GM19395 (cell line): ENCODE data around the gene EML6.
"Not testable (repeated sequence)": the region's sequence is repeated elsewhere in the genome, so short reads cannot be mapped to it uniquely, and the experiment has no call there.

Experiments
- ATAC-seq: cut with Tn5 transposase; IDR thresholded peaks from one replicate; pipeline ENCODE4 v1.9.1; 2021; ENCODE audit warnings: mild to moderate bottlenecking, moderate library complexity; ENCODE audit not compliant: unreplicated experiment

EML6 gene

DNA sequence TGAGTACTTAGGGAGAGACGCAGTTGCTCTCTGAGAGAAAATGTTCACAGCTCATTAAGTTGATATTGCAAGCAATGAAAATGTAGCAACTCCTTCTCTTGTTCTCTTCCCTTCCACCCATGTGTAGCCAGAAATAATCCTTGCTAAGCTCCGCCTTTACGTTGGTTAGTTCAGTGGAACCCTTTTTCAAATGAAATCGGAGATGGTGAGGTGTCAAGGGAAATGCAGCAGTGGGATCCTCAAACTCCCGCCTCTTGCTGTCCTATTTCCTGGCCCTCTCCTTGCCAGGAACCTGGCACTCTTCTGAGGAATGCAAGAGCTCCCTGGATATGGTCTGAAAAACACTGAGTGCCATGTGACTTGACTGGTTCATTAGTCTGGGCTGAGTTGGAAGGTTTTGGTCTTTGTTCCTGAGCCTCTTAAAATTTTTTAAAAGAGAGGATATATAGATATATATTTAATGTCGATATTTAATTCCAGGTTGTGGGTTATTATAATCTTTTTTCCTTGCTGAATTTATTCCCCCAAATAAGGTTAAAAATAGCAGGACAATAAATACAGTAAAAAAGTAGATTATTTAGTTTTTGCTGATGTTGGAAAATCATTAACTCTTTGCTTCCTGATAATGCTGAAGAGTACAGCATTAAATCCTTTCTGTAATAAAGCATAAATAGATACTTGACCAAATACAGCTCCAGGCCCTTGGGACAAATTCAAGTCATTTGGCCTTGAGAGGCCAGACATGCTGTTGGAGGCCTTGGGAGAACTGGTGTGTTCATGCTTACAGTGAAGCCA lies 116.2 kb downstream of the EML6 start:
- no peak for ATAC-seq

GRCh38 chr2:54840559-54841468 lies 117.4 kb downstream of the EML6 start:
- no peak for ATAC-seq

DNA sequence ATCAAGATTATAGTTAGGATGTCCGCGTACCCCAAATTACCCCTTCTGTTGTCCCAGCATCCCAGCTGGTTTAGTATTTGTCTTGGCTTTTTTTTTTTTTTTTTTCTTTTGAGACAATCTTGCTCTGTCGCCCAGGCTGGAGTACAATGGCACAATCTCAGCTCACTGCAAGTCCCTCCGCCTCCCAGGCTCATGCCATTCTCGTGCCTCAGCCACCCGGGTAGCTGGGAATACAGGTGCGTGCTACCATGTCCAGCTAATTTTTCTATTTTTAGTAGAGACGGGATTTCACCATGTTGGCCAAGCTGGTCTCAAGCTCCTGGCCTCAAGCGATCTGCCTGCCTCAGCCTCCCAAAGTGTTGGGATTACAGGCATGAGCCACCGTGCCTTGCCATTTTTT lies 118.0 kb downstream of the EML6 start:
- ATAC-seq: not testable (repeated sequence)

- ATAC-seq: no peak
Observed at GRCh38 chr2:54845094-54845493, 121.6 kb downstream of the EML6 start.

- peak; percentile 50 for ATAC-seq
Observed at GRCh38 chr2:54845514-54845913, 122.1 kb downstream of the EML6 start.

DNA sequence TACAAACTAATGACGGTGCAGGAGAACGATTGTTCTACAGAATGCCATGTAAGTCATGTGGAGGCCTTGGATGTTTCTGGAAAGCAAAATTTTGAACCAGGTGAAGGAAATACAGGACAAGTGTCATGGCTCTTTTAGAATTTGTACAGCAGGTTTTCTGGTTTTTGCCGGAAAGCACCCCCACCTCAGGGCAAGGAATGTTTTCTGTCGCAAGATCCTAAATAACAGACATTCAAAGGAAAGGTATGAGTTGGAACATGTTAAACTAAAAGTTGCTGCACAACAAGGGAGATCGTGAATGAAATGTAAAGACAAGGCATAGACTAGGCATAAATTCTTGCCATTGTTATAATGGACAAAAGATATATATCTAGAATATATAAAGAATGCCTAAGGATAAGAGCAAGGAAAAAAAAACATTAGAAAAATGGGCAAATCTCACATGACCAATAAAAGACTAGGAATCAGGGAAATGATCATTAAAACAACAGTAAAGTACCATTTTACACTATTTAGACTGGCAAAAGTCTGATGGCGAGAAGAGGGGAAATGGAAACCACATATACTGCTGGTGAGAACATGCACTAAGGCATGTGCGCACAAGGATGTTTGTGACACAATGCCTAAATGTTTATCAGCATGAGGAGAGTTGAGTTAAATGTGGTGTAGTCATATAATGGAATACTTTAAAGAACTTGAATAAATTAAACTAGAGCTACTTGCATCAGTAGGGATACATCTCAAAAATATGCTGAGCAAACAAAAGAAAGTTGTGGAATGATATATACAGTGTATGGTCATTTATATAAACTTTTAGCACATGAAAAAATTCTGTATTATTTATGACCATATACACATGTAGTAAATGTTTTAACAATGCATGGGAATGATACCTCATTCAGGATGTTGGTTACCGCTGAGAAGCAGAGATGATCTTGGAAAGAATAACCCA lies 127.0 kb downstream of the EML6 start:
- ATAC-seq: no peak

DNA sequence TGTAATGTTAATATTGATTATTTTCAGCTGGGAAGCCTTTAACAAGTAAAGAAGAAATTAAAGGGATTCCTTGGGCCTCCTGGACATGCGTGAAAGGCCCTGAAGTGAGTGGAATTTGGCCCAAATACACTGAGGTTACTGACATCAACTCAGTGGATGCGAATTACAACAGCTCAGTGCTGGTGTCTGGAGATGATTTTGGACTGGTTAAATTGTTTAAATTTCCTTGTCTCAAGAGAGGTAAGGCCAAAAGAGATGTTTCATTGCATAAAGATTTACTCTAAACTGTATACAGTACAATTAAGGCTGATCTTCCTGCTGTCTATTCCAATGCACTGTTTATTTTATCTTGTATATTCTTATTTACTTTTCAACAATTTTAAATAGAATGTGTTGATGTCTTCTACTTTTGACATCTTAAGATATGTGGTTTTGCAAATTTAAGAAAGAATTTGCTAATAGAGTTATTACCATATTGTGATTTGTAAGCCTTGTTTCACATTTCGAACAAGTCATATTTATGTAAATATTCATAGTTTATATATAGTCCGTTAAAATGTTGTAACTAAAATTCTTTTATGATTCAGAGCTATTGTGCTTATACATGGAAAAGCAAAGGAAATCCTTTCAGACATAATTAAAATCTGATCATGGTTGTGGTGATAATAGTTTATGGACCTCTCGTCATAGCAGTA lies 130.3 kb downstream of the EML6 start:
- no peak for ATAC-seq

GRCh38 chr2:54855434-54855833 lies 132.0 kb downstream of the EML6 start:
- no peak for ATAC-seq

- ATAC-seq: no peak
Observed at GRCh38 chr2:54858021-54858681, 134.7 kb downstream of the EML6 start.

- ATAC-seq: no peak
Observed at GRCh38 chr2:54859416-54859815, 136.0 kb downstream of the EML6 start.

DNA sequence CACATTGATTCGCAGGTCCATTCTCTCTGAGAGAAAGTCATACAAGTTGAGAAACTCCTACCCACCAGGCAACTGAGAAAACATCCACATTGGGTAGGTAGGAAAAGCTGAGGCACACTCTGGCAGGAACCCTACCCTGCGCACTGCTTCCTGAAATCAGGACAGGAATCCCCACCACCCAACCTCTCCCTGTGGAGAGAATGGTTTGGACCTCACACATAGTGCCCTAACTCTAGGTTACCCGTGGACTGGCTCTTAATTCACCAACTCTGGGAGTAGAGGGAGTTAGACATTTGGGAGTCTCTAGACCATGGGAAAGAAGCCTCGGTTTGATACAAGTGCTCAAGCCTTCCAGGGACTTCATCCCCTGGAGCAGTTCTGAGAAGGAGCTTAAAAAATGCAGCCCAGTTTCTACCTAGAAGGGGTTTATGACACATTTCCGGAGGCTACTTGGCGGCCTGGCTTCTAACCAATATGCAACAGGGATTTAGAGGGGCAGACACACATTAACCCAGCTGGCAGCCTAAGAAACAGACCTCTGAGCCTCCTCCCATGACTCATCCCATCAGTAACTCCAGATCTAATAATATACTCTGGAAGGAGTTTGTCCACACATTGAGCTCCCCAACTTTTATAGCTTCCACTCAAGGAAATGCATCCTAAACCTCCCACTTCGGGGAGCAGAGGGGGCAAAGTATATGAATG lies 136.7 kb downstream of the EML6 start:
- ATAC-seq: no peak

- ATAC-seq: no peak
Observed at GRCh38 chr2:54862229-54862628, 138.8 kb downstream of the EML6 start.

DNA sequence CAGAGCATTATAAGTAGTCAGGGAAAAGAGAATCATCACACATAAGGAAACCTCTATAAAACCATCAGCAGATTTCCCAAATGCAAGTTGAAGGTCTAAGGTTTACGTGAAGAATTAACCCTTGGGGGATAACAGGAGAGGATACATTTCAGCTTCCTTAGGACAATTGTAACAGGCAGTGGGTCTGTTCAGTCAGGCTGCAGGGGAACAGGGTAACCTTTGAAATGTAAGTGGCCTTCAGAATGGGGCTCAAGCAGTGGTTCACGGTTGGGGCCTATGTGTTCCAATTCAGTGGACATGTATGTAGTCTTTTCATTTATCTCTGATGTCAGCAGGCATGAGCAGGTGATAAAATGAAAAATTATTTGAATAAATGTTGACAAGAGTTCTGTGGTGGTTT lies 139.3 kb downstream of the EML6 start:
- no peak for ATAC-seq

DNA sequence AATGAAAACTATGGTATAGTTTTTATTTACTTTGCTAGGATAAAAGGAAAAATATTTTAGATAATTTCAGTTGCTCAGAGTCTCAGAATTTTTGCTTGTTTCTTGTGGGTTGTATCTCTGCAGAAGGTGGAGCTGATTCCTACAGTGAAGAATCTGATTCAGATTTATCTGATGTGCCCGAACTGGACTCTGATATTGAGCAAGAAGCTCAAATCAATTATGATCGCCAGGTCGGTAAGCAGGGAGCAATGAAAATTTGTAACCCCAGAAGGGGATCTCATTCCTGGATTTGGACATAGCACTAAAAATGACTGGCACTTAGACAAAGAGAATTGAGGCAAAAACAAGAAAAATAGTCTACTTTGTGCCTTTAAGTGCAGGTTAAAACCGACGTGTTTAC lies 140.2 kb downstream of the EML6 start:
- no peak for ATAC-seq

GRCh38 chr2:54864096-54864495 lies 140.6 kb downstream of the EML6 start:
- ATAC-seq: no peak

- ATAC-seq: no peak
Observed at GRCh38 chr2:54864727-54865126, 141.3 kb downstream of the EML6 start.

- ATAC-seq: no peak
Observed at GRCh38 chr2:54866179-54866578, 142.7 kb downstream of the EML6 start.

GRCh38 chr2:54866868-54867267 lies 143.4 kb downstream of the EML6 start:
- peak; percentile 98 for ATAC-seq

DNA sequence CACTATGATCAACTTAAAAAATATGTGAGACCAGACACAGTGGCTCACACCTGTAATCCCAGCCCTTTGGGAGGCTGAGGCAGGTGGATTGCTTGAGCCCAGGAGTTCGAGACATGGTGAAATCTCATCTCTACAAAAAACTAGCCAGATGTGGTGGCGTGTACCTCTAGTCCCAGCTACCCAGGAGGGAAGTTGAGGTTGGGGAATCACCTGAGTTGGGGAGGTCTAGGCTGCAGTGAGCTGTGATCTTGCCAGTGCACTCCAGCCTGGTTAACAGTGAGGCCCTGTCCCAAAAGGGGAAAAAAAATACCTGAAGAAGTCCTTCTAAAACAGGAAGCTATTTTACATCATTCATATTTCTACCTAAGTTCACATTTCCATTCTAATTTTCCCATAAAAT lies 144.0 kb downstream of the EML6 start:
- ATAC-seq: peak; percentile 53
